ENCODE data around the gene COL23A1.

DNA sequence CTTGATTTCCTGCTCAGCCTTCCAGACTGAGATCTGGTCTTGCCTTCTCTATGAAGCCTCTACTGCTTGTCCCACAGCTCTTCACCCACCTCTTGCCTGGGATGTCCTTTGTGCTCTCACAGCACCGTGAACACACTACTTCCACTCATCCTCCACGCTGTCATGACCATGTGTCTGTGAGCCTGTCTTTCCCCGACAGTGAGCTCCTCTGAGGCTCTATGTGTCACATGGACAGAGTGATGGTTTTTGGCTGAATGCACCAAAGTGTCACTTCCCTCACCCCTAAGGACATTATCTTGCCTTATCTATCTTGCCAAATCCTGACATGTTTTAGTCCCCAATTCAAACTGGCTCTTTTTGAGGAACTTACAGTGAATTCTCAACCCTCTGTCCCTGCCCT lies 368.9 kb downstream of the COL23A1 start:
- TF ChIP-seq, protein P1, sequence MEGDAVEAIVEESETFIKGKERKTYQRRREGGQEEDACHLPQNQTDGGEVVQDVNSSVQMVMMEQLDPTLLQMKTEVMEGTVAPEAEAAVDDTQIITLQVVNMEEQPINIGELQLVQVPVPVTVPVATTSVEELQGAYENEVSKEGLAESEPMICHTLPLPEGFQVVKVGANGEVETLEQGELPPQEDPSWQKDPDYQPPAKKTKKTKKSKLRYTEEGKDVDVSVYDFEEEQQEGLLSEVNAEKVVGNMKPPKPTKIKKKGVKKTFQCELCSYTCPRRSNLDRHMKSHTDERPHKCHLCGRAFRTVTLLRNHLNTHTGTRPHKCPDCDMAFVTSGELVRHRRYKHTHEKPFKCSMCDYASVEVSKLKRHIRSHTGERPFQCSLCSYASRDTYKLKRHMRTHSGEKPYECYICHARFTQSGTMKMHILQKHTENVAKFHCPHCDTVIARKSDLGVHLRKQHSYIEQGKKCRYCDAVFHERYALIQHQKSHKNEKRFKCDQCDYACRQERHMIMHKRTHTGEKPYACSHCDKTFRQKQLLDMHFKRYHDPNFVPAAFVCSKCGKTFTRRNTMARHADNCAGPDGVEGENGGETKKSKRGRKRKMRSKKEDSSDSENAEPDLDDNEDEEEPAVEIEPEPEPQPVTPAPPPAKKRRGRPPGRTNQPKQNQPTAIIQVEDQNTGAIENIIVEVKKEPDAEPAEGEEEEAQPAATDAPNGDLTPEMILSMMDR (IDR thresholded peaks at IDR 0.05; ENCODE audit: low read depth, low read length) = no peak
- no peak for TF ChIP-seq EZH2phosphoT487 (IDR thresholded peaks at IDR 0.05; ENCODE audit: low read depth)

All from OCI-LY3 (cell line).